GM23248 (cell line): ENCODE measurements around the gene SND1.

ENCODE experiments used
- EZH2 ChIP-seq: fragments of 200-600 bp; sonication (generic); IDR thresholded peaks from 2 replicates; pipeline ENCODE4 v1.6.1; 2018; ENCODE audit warnings: antibody characterized with exemption, mild to moderate bottlenecking; ENCODE audit not compliant: insufficient read depth, poor library complexity, severe bottlenecking
- EZH2phosphoT487 ChIP-seq: fragments of 200-600 bp; sonication (generic); IDR thresholded peaks from 2 replicates; pipeline ENCODE4 v1.6.1; 2018; ENCODE audit warnings: antibody characterized with exemption, moderate library complexity, mild to moderate bottlenecking, low read depth; ENCODE audit not compliant: insufficient read depth

DNA sequence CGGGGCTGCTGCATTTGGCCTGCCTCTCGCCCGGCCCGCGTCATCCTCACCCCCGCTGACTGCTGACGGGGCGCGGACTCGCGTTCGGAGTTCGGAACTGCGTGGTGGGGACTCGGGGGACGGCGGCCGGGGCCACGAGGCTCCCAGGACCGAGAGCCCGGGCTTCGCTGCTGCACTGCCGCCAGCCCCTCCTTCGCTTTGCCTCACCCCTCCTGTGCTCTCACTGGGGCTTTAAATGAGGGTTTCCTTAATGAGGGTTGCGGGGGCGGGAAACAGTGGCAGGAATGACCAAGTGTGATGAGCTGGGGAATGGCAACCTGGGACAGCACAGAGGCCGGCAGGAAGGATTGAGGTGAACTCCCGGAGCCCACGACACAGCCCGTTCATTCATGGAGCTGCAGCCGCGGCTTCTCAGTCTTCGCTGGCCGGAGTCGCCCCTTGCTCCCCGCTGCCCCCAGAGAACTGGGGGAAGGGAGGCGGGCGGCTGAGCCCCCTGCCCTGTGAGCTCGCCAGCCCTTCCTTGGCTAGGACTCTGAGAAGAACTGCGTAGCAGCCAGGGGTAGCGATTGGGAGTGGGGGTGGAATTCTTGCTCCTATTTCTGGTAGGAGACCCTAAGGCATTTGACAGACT is 380.7 kb downstream of the SND1 start:
- TF ChIP-seq EZH2 = no peak
- TF ChIP-seq EZH2phosphoT487 = no peak
